Erythroblast (primary cell): ENCODE data around the gene LRIT1.
A peak's percentile ranks its signal among the peaks of the same experiment; 100 is the strongest.

Source experiments
- DNase-seq, 2 experiments: peaks; one replicate each; lab custom pipeline; 2025; lab: John Stamatoyannopoulos, UW
- GATA1 ChIP-seq: IDR thresholded peaks from 2 replicates; pipeline ENCODE4 v1.6.1; 2011; ENCODE audit warnings: low read depth, mild to moderate bottlenecking, control low read depth, low read length, moderate library complexity
- POLR2A ChIP-seq: IDR thresholded peaks from 2 replicates; pipeline ENCODE4 v1.6.1; 2011; ENCODE audit warnings: mild to moderate bottlenecking, low read length

LRIT1 gene

GRCh38 chr10:84237199-84238051 lies 3.9 kb downstream of the LRIT1 start:
- peak; percentile 6 to 19 for DNase-seq
- TF ChIP-seq POLR2A (no peak), GATA1 (no peak)

- no peak for TF ChIP-seq GATA1
- no peak for TF ChIP-seq POLR2A
- no peak for DNase-seq
These were observed 4.5 kb downstream of the LRIT1 start for GRCh38 chr10:84236807-84237198.

- TF ChIP-seq POLR2A (no peak), GATA1 (no peak)
- DNase-seq, result no peak
These were observed 6.2 kb downstream of the LRIT1 start for GRCh38 chr10:84235096-84235495.

- no peak for TF ChIP-seq GATA1
- TF ChIP-seq POLR2A, result no peak
- no peak for DNase-seq
These were observed 6.9 kb downstream of the LRIT1 start for GRCh38 chr10:84234479-84234878.

GRCh38 chr10:84233940-84234339 lies 7.4 kb downstream of the LRIT1 start:
- TF ChIP-seq POLR2A, result no peak
- no peak for TF ChIP-seq GATA1
- DNase-seq, result no peak

GRCh38 chr10:84232376-84232775 lies 9.0 kb downstream of the LRIT1 start:
- DNase-seq, result no peak
- TF ChIP-seq POLR2A (no peak), GATA1 (no peak)

- no peak for TF ChIP-seq GATA1
- no peak for DNase-seq
These were observed 11.0 kb downstream of the LRIT1 start for GRCh38 chr10:84230359-84230758.

- no peak for TF ChIP-seq POLR2A
- TF ChIP-seq GATA1, result no peak
These were observed 13.5 kb downstream of the LRIT1 start for GRCh38 chr10:84227810-84228209.

GRCh38 chr10:84226616-84227015 lies 14.7 kb downstream of the LRIT1 start:
- DNase-seq, result no peak
- TF ChIP-seq POLR2A (no peak), GATA1 (no peak)

More at GRCh38 chr10:84227810-84228209, 13.5 kb downstream of the LRIT1 start:
- DNase-seq, result no peak

GRCh38 chr10:84225427-84226173 lies 15.7 kb downstream of the LRIT1 start, which contains the start of gene LRIT2:
Gene LRIT2 (minus strand): TSS chr10:84225544. CDS start chr10:84225520, 24 bp downstream.
- no peak for TF ChIP-seq GATA1
- TF ChIP-seq POLR2A, result no peak
- DNase-seq, result no peak

- no peak for DNase-seq
- TF ChIP-seq POLR2A (no peak), GATA1 (no peak)
These were observed 16.8 kb downstream of the LRIT1 start for GRCh38 chr10:84224411-84225028.

- TF ChIP-seq POLR2A (no peak), GATA1 (no peak)
- no peak for DNase-seq
These were observed 19.4 kb downstream of the LRIT1 start for GRCh38 chr10:84221916-84222315.

- DNase-seq, result no peak
- TF ChIP-seq GATA1 (no peak), POLR2A (no peak)
These were observed 23.6 kb downstream of the LRIT1 start for GRCh38 chr10:84217746-84218145.

GRCh38 chr10:84216834-84217233 lies 24.5 kb downstream of the LRIT1 start:
- DNase-seq, result no peak

More at GRCh38 chr10:84216834-84217233, 24.5 kb downstream of the LRIT1 start:
- TF ChIP-seq GATA1 (no peak), POLR2A (no peak)
